Peyer's patch (tissue), 4 donors: ENCODE measurements around the gene OCA2. TPM values are rescaled to one million over a fixed set of nuclear protein-coding genes. Genes with fewer than 3 reads are reported as not detected.

Source experiments
- DNase-seq, 3 donors: peaks; one replicate each; pipeline ENCODE4 v3.0.0-alpha.2; 2017 to 2019
- H3K27ac ChIP-seq, 4 donors: fragments of 200-600 bp; sonication (generic); one replicate each; pipeline ENCODE4 v1.5.1; 2016 to 2019
- H3K27me3 ChIP-seq, 2 donors: fragments of 200-600 bp; sonication (generic); one replicate each; pipeline ENCODE4 v1.5.1; 2019
- H3K36me3 ChIP-seq, 3 donors: fragments of 200-600 bp; sonication (generic); one replicate each; pipeline ENCODE4 v1.5.1; 2016 to 2019
- H3K4me1 ChIP-seq, 4 donors: fragments of 200-600 bp; sonication (generic); one replicate each; pipeline ENCODE4 v1.5.1; 2016 to 2019
- H3K4me3 ChIP-seq, 4 donors: fragments of 200-600 bp; sonication (generic); 1 replicate in 3 of 4; 2 replicates in 1 of 4; pipeline ENCODE4 v1.5.1; 2016 to 2019; ENCODE audit warnings: mild to moderate bottlenecking in 1 of 4
- H3K9me3 ChIP-seq, 4 donors: fragments of 200-600 bp; sonication (generic); one replicate each; pipeline ENCODE4 v1.5.1; 2016 to 2019; ENCODE audit warnings: mild to moderate bottlenecking in 1 of 4
- POLR2A ChIP-seq, 2 donors: fragments of 450-650 bp; IDR thresholded peaks; one replicate each; pipeline ENCODE4 v1.5.1; 2017; ENCODE audit warnings: antibody characterized with exemption in 2 of 2, mild to moderate bottlenecking in 2 of 2, moderate library complexity in 2 of 2
- total RNA-seq, 4 donors: library from RNA; depleted of rRNA; stranded (reverse); fragments of >200 nt; gene quantifications; one replicate each; pipeline ENCODE4 v1.1.0, GENCODE V29; 2016
- TF ChIP-seq, protein P1 (sequence below), 6 experiments: fragments of 450-650 bp in 4 of 6; fragments of 200-600 bp in 2 of 6; sonication (generic) in 1 of 6; IDR thresholded peaks; one replicate each; pipeline ENCODE4 v1.5.1; 2017 to 2019; ENCODE audit warnings: antibody characterized with exemption in 6 of 6, mild to moderate bottlenecking in 3 of 6, moderate library complexity in 1 of 6

The OCA2 gene
- total RNA-seq, 4 donors from 2014 or later: 1.4 to 3.0 TPM; not detected in 2

- no peak overlapping the region for H3K4me3 ChIP-seq
- no peaks in the 10 kb centered on the region for H3K27me3 ChIP-seq
- H3K27ac ChIP-seq: no peak overlapping the region
- H3K9me3 ChIP-seq: no peaks in the 10 kb centered on the region
- TF ChIP-seq POLR2A (IDR thresholded peaks at IDR 0.05): no peak
- TF ChIP-seq, protein P1, sequence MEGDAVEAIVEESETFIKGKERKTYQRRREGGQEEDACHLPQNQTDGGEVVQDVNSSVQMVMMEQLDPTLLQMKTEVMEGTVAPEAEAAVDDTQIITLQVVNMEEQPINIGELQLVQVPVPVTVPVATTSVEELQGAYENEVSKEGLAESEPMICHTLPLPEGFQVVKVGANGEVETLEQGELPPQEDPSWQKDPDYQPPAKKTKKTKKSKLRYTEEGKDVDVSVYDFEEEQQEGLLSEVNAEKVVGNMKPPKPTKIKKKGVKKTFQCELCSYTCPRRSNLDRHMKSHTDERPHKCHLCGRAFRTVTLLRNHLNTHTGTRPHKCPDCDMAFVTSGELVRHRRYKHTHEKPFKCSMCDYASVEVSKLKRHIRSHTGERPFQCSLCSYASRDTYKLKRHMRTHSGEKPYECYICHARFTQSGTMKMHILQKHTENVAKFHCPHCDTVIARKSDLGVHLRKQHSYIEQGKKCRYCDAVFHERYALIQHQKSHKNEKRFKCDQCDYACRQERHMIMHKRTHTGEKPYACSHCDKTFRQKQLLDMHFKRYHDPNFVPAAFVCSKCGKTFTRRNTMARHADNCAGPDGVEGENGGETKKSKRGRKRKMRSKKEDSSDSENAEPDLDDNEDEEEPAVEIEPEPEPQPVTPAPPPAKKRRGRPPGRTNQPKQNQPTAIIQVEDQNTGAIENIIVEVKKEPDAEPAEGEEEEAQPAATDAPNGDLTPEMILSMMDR (IDR thresholded peaks at IDR 0.05): no peak
- H3K4me1 ChIP-seq: no peaks in the 10 kb centered on the region
- DNase-seq: no peak
- no peaks in the 10 kb centered on the region for H3K36me3 ChIP-seq
Observed at GRCh38 chr15:27832237-27832596, 266.9 kb downstream of the OCA2 start.

DNA sequence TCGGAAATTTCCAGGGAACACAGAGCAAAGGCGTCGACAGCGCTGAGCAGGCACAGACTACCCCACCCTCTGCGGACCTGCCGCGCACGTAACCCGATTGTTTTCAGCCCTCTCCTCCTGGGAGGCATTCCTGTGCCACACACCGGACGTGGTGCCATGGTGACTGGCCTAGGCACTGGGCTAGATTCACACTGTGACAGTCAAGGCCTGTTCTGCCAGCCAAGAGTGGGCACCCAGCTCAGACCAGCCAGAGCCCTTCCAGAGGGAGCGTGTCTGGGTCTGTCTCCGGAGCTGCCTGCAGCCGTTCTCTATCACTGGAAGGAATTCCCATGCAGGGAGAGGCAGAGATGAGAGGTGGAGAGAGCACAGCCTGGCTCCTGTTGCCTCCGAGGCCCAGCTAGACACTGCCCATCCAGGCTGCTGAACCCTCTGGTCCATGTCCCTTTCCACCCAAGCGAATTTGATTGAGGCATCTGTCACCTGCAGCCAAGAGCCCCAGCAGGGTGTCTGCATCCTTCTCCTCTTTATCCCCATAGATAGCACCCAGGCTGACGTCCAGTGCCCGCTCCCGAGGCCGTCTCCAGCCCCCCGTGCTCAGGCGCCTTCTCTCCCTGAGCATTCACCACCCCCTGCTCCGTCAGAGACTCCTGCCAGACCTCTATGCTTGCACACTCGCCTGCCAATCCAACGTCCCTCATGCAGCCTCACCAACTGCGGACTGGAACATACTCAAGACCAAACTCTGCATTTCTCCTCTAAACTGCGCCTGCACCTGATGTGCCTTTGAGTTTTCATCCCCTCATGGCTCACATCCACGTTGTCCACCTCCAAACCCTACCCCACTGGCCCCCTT is 267.5 kb downstream of the OCA2 start:
- H3K9me3 ChIP-seq: no peaks in the 10 kb centered on the region
- H3K27ac ChIP-seq: no peak overlapping the region
- TF ChIP-seq POLR2A (IDR thresholded peaks at IDR 0.05): no peak
- TF ChIP-seq, protein P1 (IDR thresholded peaks at IDR 0.05): no peak
- H3K36me3 ChIP-seq: no peaks in the 10 kb centered on the region
- no peaks in the 10 kb centered on the region for H3K27me3 ChIP-seq
- DNase-seq: no peak
- H3K4me3 ChIP-seq: no peak overlapping the region
- no peaks in the 10 kb centered on the region for H3K4me1 ChIP-seq

DNA sequence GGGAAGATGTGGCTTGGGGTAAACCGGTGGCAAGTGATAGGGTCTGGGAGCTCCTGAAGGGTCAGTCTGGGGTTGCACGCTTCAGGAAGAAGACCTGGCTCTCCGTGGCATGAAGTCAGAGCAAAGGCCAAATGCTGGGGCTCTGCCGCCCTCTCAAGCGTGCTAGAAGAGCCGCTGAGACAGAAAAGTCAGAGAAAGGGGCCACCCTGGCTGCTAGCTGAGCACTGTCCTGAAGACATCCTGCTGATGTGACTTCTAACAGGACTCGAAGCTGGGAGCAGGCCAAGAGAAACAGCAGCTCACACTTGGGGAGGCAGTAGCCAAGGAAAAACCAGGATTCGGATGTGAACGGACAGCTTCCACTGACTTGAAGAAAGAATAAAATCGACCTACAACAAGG is 270.4 kb downstream of the OCA2 start:
- no peak for DNase-seq
- Histone ChIP-seq H3K4me1 (no peaks in the 10 kb centered on the region), H3K36me3 (no peaks in the 10 kb centered on the region), H3K27me3 (no peaks in the 10 kb centered on the region), H3K9me3 (no peaks in the 10 kb centered on the region), H3K27ac (no peak overlapping the region), H3K4me3 (no peak overlapping the region)
- no peak for TF ChIP-seq POLR2A (IDR thresholded peaks at IDR 0.05)
- TF ChIP-seq, protein P1 (IDR thresholded peaks at IDR 0.05): no peak

- H3K9me3 ChIP-seq: no peaks in the 10 kb centered on the region
- no peaks in the 10 kb centered on the region for H3K27me3 ChIP-seq
- no peak for DNase-seq
- TF ChIP-seq, protein P1 (IDR thresholded peaks at IDR 0.05): no peak
- no peak for TF ChIP-seq POLR2A (IDR thresholded peaks at IDR 0.05)
- H3K4me3 ChIP-seq: no peak overlapping the region
- no peaks in the 10 kb centered on the region for H3K4me1 ChIP-seq
- no peak overlapping the region for H3K27ac ChIP-seq
- H3K36me3 ChIP-seq: no peaks in the 10 kb centered on the region
Observed at GRCh38 chr15:27826902-27827714, 272.0 kb downstream of the OCA2 start.

DNA sequence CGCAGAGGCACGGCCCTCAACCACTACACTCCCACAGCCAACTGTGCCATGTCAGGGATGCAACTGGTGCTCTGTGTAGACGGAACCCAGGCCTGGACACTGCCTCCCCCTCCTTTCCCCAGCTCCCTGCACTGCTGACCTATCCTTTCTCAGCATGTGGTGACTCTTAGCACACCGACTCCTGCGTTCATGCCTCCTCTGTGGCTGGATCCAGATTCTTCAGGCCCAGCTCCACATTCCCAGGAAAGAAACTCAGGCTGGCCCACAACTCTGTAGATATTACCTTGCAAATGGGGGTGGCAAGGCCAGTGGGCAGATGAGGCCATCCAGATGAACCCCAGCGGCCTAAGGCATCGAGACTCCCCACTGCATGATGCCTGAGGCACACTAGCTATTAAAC is 272.7 kb downstream of the OCA2 start:
- no peak overlapping the region for H3K4me3 ChIP-seq
- TF ChIP-seq POLR2A (IDR thresholded peaks at IDR 0.05): no peak
- TF ChIP-seq, protein P1 (IDR thresholded peaks at IDR 0.05): no peak
- H3K27ac ChIP-seq: no peak overlapping the region
- H3K4me1 ChIP-seq: no peaks in the 10 kb centered on the region
- H3K36me3 ChIP-seq: no peaks in the 10 kb centered on the region
- no peaks in the 10 kb centered on the region for H3K9me3 ChIP-seq
- no peaks in the 10 kb centered on the region for H3K27me3 ChIP-seq
- DNase-seq: no peak
